Endometrial microvascular endothelial cells (primary cell): ENCODE measurements around the gene ITIH4. TPM values are rescaled to one million over a fixed set of nuclear protein-coding genes. Genes with fewer than 3 reads are reported as not detected.
"Not testable (repeated sequence)": the region's sequence is repeated elsewhere in the genome, so short reads cannot be mapped to it uniquely, and the experiment has no call there.

Experiments
- in situ Hi-C: cut with HindIII; loops from 2 replicates; pipeline ENCODE4 v1.10.0; 2017; ENCODE audit warnings: low sequenced_read_pairs, low pct_unique_long_range_greater_than_20kb; ENCODE audit errors: inconsistent ontology term
- total RNA-seq: library from RNA; depleted of rRNA; stranded (reverse); fragments of >200 nt; gene quantifications from one replicate; pipeline ENCODE4 v1.2.3, GENCODE V29; 2015; ENCODE audit errors: inconsistent ontology term

Gene ITIH4
- total RNA-seq, 1 donor from 2014 or later, result not detected

DNA sequence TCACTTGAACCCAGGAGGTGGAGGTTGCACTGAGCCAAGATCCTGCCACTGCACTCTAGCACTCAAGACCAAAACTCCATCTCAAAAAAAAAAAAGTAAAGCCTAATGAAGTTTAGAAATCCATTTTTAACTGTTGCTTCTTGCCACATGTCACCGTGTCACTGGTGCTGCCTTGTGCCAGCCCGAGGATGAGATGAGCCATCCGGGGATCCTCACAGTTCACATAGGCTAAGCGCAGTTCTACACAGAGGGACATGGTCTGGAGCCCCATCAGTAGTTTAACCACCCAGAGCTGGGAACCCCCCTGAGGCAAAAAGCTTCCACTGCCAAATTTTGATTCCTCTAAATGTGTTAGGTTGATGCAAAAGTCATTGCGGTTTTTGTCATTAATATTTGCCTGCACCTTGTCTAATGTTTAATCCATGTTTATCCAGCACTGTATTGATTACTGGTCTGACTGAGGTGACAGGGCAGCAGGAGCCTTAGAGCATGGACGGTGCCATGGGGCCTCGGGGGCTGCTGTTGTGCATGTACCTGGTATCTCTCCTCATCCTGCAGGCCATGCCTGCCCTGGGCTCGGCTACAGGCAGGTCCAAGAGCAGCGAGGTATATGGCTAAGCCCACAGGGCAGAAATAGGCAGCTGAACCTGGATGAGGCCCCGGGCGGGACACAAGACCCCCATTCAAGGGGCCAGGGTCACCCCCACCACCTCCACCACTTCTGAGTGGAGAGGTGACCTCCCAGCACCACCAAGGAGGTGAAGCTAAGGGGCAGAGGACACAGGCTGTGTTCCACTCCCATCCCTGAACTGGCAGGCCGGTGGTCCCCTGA is 53.1 kb downstream of the ITIH4 start, which contains the start of gene ITIH1:
ITIH1 (plus strand) TSS at position 473 of the 832 bp plus-strand sequence; CDS start at position 490, 17 bp downstream.
- in situ Hi-C loops, result no loop called here

GRCh38 chr3:52776486-52776885 is 54.0 kb downstream of the ITIH4 start:
- in situ Hi-C loops, result not testable (repeated sequence)

GRCh38 chr3:52775877-52776276 is 54.6 kb downstream of the ITIH4 start:
- in situ Hi-C loops, result no loop called here

GRCh38 chr3:52774901-52775864 is 55.3 kb downstream of the ITIH4 start:
- in situ Hi-C loops, result no loop called here

GRCh38 chr3:52774066-52774713 is 56.3 kb downstream of the ITIH4 start:
- in situ Hi-C loops, result no loop called here

DNA sequence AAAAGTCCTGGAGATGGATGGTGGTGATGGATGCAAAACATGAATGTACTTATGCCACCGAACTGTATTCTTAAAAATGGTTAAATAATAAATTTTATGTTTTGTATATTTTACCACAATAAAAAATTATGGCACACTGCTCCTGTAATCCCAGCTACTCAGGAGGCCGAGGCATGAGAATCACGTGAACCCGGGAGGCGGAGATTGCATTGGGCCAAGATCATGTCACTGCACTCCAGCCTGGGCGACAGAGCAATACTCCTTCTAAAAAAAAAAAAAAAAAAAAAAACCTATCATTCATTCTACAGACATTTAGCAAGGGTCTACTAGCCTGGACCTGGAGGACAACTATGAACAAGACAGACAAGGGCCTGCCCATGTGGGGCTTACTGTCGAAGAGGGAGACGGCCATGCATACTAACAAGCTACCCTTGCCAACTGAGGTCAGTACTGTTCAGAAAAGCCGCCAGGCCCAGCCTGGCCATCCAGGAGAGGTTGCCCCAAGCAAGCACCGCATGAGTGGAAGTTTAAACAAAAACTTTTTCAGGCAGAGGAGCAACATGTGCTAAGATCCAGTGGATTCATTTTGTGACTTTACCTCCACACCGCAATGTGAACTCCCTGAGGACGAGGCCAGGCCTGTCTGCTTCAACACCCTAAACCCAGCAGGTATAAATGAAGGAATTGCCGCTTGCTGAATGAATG is 57.0 kb downstream of the ITIH4 start:
- in situ Hi-C loops, result no loop called here

- in situ Hi-C loops, result no loop called here
These were observed 58.8 kb downstream of the ITIH4 start for GRCh38 chr3:52771702-52772101.

GRCh38 chr3:52771334-52771681 is 59.2 kb downstream of the ITIH4 start:
- in situ Hi-C loops, result no loop called here

- in situ Hi-C loops, result no loop called here
These were observed 59.8 kb downstream of the ITIH4 start, which contains the start of gene NEK4 for GRCh38 chr3:52770496-52771333. Gene NEK4, minus strand, starts transcription at chr3:52770940. Its CDS starts 194 bp downstream, at chr3:52770746.

- in situ Hi-C loops, result no loop called here
These were observed 60.6 kb downstream of the ITIH4 start for GRCh38 chr3:52769786-52770455.

DNA sequence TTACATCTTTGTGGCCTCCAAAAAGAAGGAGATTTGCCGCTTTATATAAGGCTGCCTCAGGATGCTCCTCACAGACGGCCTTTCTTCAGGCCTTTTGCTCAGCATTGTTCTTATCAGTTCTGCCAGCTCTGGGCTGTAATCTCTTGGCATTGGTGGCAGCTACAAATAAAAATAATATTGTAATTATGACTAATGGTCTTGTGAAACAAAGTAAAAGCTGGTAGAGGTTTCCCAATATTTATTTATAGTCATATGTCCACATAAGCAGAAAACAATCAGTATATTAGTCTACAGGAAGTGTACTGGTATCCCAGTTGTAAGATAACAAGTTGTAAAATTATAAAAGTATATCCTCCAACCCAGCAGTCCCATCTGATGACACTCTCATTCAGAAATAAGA is 67.0 kb downstream of the ITIH4 start:
- in situ Hi-C loops, result no loop called here

Other genes with a start within 250 kb of the ITIH4 start
- 50.3 TPM for gene PBRM1, start 144.8 kb downstream of the ITIH4 start, total RNA-seq
- gene GNL3, start 144.6 kb downstream of the ITIH4 start, total RNA-seq, result 93.8 TPM
- 74.8 TPM for gene GLT8D1, start 124.9 kb downstream of the ITIH4 start, total RNA-seq
- 115 TPM for gene SPCS1, start 124.6 kb downstream of the ITIH4 start, total RNA-seq
- gene NEK4, start 59.7 kb downstream of the ITIH4 start, total RNA-seq, result 10.2 TPM
- not detected for gene ITIH1, start 53.1 kb downstream of the ITIH4 start, total RNA-seq
- gene ITIH3, start 35.9 kb downstream of the ITIH4 start, total RNA-seq, result not detected
- 0.46 TPM for gene MUSTN1, start 4.3 kb upstream of the ITIH4 start, total RNA-seq
- 12.6 TPM for gene STIMATE, start 66.9 kb upstream of the ITIH4 start, total RNA-seq
- gene SFMBT1, start 215.4 kb upstream of the ITIH4 start, total RNA-seq, result 4.9 TPM